Kidney (tissue), 14 donors: Measurements from ENCODE around the gene PPM1D. TPM values are rescaled to one million over a fixed set of nuclear protein-coding genes. Genes with fewer than 3 reads are reported as not detected.

ENCODE experiments used
- DNase-seq, 5 donors: peaks; one replicate each; pipeline ENCODE4 v3.0.0-alpha.2; 2013 to 2020
- FAIRE-seq: peaks from 2 replicates; lab custom pipeline; 2012; peaks lifted over from hg19 to GRCh38; lab: Jason Lieb, UNC
- H3K27ac ChIP-seq, 2 donors: one replicate each; pipeline ENCODE4 v1.7.0; 2013; ENCODE audit warnings: low read depth in 2 of 2, low read length in 2 of 2, inconsistent platforms in 1 of 2
- H3K27me3 ChIP-seq: one replicate; pipeline ENCODE4 v1.7.1; 2013; ENCODE audit warnings: low read length, inconsistent platforms; ENCODE audit not compliant: control insufficient read depth, insufficient read depth
- H3K36me3 ChIP-seq, 3 donors: one replicate each; pipeline versions ENCODE4 v1.7.0 to v1.7.1; 2013; ENCODE audit warnings: low read length in 3 of 3, control low read depth in 1 of 3, inconsistent platforms in 1 of 3; ENCODE audit not compliant: insufficient read depth in 3 of 3, control insufficient read depth in 2 of 3
- H3K4me1 ChIP-seq, 3 donors: one replicate each; pipeline versions ENCODE4 v1.7.0 to v1.7.1; 2013; ENCODE audit warnings: low read length in 3 of 3, inconsistent platforms in 1 of 3, low read depth in 1 of 3; ENCODE audit not compliant: control insufficient read depth in 2 of 3, insufficient read depth in 2 of 3
- H3K4me3 ChIP-seq, 3 donors: one replicate each; pipeline versions ENCODE4 v1.7.0 to v1.8.1; 2013; ENCODE audit warnings: low read length in 3 of 3, control low read depth in 1 of 3, inconsistent platforms in 1 of 3
- H3K9ac ChIP-seq, 3 donors: one replicate each; pipeline versions ENCODE4 v1.7.0 to v1.7.1; 2013; ENCODE audit warnings: low read length in 3 of 3, control low read depth in 1 of 3, inconsistent platforms in 1 of 3
- H3K9me3 ChIP-seq, 3 donors: one replicate each; pipeline versions ENCODE4 v1.7.0 to v1.7.1; 2013; ENCODE audit warnings: low read length in 3 of 3, control low read depth in 1 of 3, inconsistent platforms in 1 of 3; ENCODE audit not compliant: control insufficient read depth in 2 of 3, insufficient read depth in 1 of 3
- CTCF ChIP-seq: IDR thresholded peaks from 3 replicates; pipeline ENCODE4 v1.5.1; 2012; ENCODE audit warnings: mild to moderate bottlenecking, moderate library complexity, borderline replicate concordance; ENCODE audit not compliant: insufficient read depth; ENCODE audit errors: extremely low read depth
- intact Hi-C: fragments of 100-400 bp; cut with DNase I; formaldehyde crosslinking; loops from one replicate; pipeline ENCODE4 v1.11.1; 2022
- polyA plus RNA-seq: library from polyadenylated mRNA; stranded (reverse); fragments of 350-450 nt; fragmentation: Illumina TruSeq; extraction: RNeasy Lipid Tissue Mini Kit (QIAGEN cat#74804); gene quantifications from one replicate; pipeline ENCODE4 v1.2.3, GENCODE V29; 2014; ENCODE audit warnings: low read depth, low replicate concordance; ENCODE audit not compliant: insufficient read depth
- total RNA-seq: library from RNA; stranded (reverse); fragmentation: NEBNext Ultra II Directional; extraction: Animal tissue kit (Norgen Biotek cat#: 25700); gene quantifications from one replicate; pipeline ENCODE4 v1.2.1, GENCODE V29; 2021
- donor health status: control.
- donor health status: control.
- donor health status: control.
- donor health status: control.
- donor health status: control.
- donor health status: DM: yes; HTN: yes; CAD: no.
- donor health status: Normal renal cell carcinoma (clear cell type).

Gene PPM1D
- total and polyA plus RNA-seq, 2 donors from 2014 or later, result 4.5 to 16.6 TPM

- FAIRE-seq (no peak), DNase-seq (no peak)
- Histone ChIP-seq H3K27ac (no peak overlapping the region), H3K9ac (no peak overlapping the region), H3K36me3 (no peaks in the 10 kb centered on the region), H3K9me3 (no peaks in the 10 kb centered on the region), H3K4me1 (no peaks in the 10 kb centered on the region), H3K4me3 (no peak overlapping the region), H3K27me3 (no peaks in the 10 kb centered on the region)
- no peak for TF ChIP-seq CTCF
- intact Hi-C loops, result no loop called here
Observed at GRCh38 chr17:60618854-60619526, 19.0 kb downstream of the PPM1D start.

GRCh38 chr17:60622961-60623360 lies 23.0 kb downstream of the PPM1D start:
- no peak for TF ChIP-seq CTCF
- no peak overlapping the region for H3K9ac ChIP-seq
- no peaks in the 10 kb centered on the region for H3K9me3 ChIP-seq
- no peak overlapping the region for H3K4me3 ChIP-seq
- FAIRE-seq, result no peak
- intact Hi-C loops, result no loop called here
- DNase-seq, result no peak
- no peaks in the 10 kb centered on the region for H3K4me1 ChIP-seq
- no peak overlapping the region for H3K27ac ChIP-seq
- H3K36me3 ChIP-seq, result peaks cover 0 to 4% (median 0%) of the 10 kb centered on the region in 3 donors
- H3K27me3 ChIP-seq, result no peaks in the 10 kb centered on the region

- TF ChIP-seq CTCF, result no peak
- Histone ChIP-seq H3K27ac (no peak overlapping the region), H3K4me1 (no peaks in the 10 kb centered on the region), H3K27me3 (no peaks in the 10 kb centered on the region), H3K9me3 (no peaks in the 10 kb centered on the region), H3K36me3 (peaks cover 0 to 4% (median 0%) of the 10 kb centered on the region in 3 donors), H3K9ac (no peak overlapping the region), H3K4me3 (no peak overlapping the region)
- no peak for FAIRE-seq
- DNase-seq, result no peak
- intact Hi-C loops, result no loop called here
Observed at GRCh38 chr17:60623415-60623814, 23.4 kb downstream of the PPM1D start.

- DNase-seq (no peak), FAIRE-seq (no peak)
- Histone ChIP-seq H3K27ac (no peak overlapping the region), H3K9me3 (no peaks in the 10 kb centered on the region), H3K27me3 (no peaks in the 10 kb centered on the region), H3K9ac (no peak overlapping the region), H3K4me1 (no peaks in the 10 kb centered on the region), H3K36me3 (peaks cover 0 to 4% (median 2%) of the 10 kb centered on the region in 3 donors), H3K4me3 (no peak overlapping the region)
- intact Hi-C loops, result no loop called here
- TF ChIP-seq CTCF, result no peak
Observed at GRCh38 chr17:60627124-60627523, 27.1 kb downstream of the PPM1D start.
